GM21528 (cell line): Measurements from ENCODE around the gene PCDHB13.
"Not testable (repeated sequence)": the region's sequence is repeated elsewhere in the genome, so short reads cannot be mapped to it uniquely, and the experiment has no call there.

Experiments
- ATAC-seq: cut with Tn5 transposase; IDR thresholded peaks from one replicate; pipeline ENCODE4 v1.9.1; 2021; ENCODE audit warnings: mild to moderate bottlenecking, moderate library complexity; ENCODE audit not compliant: unreplicated experiment, low FRiP score

PCDHB13 gene

DNA sequence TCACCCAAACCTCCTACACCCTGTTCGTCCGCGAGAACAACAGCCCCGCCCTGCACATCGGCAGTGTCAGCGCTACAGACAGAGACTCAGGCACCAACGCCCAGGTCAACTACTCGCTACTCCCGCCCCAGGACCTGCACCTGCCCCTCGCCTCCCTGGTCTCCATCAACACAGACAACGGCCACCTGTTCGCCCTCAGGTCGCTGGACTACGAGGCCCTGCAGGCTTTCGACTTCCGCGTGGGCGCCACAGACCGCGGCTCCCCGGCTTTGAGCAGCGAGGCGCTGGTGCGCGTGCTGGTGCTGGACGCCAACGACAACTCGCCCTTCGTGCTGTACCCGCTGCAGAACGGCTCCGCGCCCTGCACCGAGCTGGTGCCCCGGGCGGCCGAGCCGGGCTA lies 12.6 kb upstream of the PCDHB13 start:
- not testable (repeated sequence) for ATAC-seq

DNA sequence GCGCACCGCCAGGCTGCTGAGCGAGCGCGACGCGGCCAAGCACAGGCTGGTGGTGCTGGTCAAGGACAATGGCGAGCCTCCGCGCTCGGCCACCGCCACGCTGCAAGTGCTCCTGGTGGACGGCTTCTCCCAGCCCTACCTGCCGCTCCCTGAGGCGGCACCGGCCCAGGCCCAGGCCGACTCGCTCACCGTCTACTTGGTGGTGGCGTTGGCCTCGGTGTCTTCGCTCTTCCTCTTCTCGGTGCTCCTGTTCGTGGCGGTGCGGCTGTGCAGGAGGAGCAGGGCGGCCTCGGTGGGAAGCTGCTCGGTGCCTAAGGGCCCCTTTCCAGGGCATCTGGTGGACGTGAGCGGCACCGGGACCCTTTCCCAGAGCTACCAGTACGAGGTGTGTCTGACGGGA lies 12.1 kb upstream of the PCDHB13 start:
- not testable (repeated sequence) for ATAC-seq

DNA sequence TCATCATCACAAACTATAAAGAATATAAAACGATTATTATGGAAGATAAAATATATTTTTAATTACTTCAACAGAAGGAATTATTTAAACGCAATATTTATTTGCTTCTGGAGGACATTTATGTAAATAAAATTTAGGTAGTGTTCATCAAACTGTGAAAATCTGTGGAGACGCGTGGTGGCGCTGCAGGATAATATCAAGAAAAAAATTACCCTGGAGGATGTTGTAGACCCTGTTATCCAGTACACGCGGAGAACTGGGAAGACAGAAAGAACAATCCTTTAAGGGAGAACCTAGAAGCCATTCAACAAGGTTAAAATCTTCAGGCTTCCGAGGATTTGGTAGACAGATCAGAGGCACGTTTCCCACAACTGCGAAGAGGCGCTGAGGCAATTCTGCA lies 5.2 kb upstream of the PCDHB13 start, which contains the start of gene PCDHB12:
Gene PCDHB12, plus strand, starts transcription at position 242 of the 400 bp plus-strand sequence. CDS start 189 bp downstream, outside the sequence.
- no peak for ATAC-seq

DNA sequence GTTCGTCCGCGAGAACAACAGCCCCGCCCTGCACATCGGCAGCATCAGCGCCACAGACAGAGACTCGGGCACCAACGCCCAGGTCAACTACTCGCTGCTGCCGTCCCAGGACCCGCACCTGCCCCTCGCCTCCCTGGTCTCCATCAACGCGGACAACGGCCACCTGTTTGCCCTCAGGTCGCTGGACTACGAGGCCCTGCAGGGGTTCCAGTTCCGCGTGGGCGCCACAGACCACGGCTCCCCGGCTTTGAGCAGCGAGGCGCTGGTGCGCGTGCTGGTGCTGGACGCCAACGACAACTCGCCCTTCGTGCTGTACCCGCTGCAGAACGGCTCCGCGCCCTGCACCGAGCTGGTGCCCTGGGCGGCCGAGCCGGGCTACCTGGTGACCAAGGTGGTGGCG lies 3.4 kb upstream of the PCDHB13 start:
- ATAC-seq = not testable (repeated sequence)

DNA sequence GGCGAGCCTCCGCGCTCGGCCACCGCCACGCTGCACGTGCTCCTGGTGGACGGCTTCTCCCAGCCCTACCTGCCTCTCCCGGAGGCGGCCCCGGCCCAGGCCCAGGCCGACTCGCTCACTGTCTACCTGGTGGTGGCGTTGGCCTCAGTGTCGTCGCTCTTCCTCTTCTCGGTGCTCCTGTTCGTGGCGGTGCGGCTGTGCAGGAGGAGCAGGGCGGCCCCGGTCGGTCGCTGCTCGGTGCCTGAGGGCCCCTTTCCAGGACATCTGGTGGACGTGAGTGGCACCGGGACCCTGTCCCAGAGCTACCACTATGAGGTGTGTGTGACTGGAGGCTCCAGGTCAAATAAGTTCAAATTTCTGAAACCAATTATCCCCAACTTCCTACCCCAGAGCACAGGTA lies 2.9 kb upstream of the PCDHB13 start:
- ATAC-seq = not testable (repeated sequence)

DNA sequence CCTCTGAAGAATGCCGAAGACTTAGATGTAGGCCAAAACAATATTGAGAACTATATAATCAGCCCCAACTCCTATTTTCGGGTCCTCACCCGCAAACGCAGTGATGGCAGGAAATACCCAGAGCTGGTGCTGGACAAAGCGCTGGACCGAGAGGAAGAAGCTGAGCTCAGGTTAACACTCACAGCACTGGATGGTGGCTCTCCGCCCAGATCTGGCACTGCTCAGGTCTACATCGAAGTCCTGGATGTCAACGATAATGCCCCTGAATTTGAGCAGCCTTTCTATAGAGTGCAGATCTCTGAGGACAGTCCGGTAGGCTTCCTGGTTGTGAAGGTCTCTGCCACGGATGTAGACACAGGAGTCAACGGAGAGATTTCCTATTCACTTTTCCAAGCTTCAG lies 864 bp downstream of the PCDHB13 start:
- ATAC-seq = not testable (repeated sequence)

DNA sequence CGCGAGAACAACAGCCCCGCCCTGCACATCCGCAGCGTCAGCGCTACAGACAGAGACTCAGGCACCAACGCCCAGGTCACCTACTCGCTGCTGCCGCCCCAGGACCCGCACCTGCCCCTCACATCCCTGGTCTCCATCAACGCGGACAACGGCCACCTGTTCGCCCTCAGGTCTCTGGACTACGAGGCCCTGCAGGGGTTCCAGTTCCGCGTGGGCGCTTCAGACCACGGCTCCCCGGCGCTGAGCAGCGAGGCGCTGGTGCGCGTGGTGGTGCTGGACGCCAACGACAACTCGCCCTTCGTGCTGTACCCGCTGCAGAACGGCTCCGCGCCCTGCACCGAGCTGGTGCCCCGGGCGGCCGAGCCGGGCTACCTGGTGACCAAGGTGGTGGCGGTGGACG lies 1.8 kb downstream of the PCDHB13 start:
- not testable (repeated sequence) for ATAC-seq

DNA sequence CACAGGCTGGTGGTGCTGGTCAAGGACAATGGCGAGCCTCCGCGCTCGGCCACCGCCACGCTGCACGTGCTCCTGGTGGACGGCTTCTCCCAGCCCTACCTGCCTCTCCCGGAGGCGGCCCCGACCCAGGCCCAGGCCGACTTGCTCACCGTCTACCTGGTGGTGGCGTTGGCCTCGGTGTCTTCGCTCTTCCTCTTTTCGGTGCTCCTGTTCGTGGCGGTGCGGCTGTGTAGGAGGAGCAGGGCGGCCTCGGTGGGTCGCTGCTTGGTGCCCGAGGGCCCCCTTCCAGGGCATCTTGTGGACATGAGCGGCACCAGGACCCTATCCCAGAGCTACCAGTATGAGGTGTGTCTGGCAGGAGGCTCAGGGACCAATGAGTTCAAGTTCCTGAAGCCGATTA lies 2.3 kb downstream of the PCDHB13 start:
- ATAC-seq = not testable (repeated sequence)

DNA sequence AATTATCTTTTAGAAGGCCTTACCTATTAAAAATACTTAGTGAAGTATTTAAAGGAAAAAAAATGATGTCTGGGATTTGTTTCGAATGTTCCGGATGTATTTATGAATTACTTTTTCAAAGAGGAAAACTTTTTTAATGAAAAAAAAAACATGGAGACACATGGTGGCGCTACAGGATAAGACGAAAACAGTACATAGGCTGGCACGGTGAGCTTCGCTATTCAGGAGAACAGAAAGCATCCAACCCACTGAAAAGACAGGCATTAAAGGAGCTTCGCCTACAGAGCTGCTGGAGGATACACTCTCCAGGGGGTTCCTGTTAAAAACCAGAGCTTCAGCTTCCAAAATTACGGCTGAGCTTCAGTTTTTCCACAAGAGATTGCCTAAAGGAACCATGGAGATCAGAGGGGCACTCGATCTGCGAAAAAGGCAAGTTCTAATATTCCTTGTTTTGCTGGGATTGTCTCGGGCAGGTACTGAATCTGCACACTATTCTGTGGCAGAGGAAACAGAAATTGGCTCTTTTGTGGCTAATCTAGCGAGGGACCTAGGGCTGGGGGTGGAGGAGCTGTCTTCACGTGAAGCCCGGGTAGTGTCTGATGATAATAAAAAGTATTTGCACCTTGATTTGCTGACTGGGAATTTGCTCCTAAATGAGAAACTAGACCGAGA lies 9.5 kb downstream of the PCDHB13 start, which contains the start of gene PCDHB14:
Gene PCDHB14, plus strand, starts transcription at position 232 of the 672 bp plus-strand sequence. Its CDS starts 163 bp downstream, at position 395.
- no peak for ATAC-seq

DNA sequence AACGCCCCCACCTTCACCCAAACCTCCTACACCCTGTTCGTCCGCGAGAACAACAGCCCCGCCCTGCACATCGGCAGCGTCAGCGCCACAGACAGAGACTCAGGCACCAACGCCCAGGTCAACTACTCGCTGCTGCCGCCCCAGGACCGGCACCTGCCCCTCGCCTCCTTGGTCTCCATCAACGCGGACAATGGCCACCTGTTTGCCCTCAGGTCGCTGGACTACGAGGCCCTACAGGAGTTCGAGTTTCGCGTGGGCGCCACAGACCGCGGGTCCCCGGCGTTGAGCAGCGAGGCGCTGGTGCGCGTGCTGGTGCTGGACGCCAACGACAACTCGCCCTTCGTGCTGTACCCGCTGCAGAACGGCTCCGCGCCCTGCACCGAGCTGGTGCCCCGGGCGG lies 11.1 kb downstream of the PCDHB13 start:
- not testable (repeated sequence) for ATAC-seq

DNA sequence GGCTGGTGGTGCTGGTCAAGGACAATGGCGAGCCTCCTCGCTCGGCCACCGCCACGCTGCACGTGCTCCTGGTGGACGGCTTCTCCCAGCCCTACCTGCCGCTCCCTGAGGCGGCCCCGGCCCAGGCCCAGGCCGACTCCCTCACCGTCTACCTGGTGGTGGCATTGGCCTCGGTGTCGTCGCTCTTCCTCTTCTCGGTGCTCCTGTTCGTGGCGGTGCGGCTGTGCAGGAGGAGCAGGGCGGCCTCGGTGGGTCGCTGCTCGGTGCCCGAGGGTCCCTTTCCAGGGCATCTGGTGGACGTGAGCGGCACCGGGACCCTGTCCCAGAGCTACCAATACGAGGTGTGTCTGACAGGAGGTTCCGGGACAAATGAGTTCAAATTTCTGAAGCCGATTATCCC lies 11.7 kb downstream of the PCDHB13 start:
- not testable (repeated sequence) for ATAC-seq

DNA sequence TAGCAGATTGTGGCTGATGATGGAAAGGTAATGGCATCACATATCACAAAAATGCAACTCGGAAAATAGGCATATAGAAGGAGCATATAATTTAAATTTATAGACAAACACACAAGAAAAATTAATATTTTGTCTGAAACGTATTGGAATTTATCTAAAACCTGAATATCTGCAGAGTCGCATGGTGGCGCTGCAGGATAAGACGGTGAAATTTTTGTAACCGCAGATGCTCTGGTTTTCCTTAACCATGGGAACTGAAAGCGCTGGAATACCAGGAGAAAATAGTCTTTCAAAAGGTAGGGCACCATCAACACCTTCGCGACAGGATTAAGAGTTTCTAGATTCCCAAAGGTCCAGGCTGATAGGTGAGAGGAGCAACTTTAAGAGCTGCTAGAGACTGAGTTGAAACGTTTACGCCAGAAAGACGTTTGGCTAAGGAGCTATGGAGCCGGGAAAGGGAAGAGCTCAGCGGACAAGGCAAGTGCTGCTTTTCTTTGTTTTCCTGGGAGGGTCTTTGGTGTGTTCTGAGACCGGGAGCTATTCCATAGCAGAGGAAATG lies 20.5 kb downstream of the PCDHB13 start:
- ATAC-seq = no peak

DNA sequence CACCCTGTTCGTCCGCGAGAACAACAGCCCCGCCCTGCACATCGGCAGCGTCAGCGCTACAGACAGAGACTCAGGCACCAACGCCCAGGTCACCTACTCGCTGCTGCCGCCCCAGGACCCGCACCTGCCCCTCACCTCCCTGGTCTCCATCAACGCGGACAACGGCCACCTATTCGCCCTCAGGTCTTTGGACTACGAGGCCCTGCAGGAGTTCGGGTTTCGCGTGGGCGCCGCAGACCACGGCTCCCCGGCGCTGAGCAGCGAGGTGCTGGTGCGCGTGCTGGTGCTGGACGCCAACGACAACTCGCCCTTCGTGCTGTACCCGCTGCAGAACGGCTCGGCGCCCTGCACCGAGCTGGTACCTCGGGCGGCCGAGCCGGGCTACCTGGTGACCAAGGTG lies 22.2 kb downstream of the PCDHB13 start:
- ATAC-seq = not testable (repeated sequence)

DNA sequence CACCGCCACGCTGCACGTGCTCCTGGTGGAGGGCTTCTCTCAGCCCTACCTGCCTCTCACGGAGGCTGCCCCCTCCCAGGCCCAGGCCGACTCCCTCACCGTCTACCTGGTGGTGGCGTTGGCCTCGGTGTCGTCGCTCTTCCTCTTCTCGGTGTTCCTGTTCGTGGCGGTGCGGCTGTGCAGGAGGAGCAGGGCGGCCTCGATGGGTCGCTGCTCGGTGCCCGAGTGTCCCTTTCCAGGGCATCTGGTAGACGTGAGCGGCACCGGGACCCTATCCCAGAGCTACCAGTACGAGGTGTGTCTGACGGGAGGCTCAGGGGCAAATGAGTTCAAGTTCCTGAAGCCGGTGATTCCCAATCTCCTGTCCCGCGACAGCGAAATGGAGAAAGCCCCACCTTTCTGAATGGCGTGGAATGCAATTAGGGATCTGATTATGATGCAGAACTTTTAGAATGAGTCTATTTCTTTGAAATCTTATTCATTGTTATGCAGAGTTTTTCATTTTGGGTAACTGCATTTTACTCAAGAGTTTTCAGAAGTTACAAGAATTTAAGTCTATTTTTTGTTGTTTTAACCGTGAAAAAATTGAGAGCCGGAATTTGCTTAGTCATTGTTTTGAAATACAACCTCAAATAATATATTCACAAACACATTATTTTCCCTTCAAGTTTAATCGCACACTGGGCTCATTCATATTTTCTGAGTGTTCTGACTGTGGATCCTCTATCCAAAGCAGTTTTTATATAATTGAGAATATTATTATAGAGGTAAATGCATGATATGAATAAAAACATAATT lies 23.0 kb downstream of the PCDHB13 start:
- no peak for ATAC-seq

DNA sequence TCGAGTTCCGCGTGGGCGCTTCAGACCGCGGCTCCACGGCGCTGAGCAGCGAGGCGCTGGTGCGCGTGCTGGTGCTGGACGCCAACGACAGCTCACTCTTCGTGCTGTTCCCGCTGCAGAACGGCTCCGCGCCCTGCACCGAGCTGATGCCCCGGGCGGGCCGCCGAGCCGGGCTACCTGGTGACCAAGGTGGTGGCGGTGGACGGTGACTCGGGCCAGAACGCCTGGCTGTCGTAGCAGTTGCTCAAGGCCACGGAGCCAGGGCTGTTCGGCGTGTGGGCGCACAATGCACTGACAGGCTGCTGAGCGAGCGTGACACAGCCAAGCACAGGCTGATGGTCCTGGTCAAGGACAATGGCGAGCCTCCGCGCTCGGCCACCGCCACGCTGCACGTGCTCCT lies 27.8 kb downstream of the PCDHB13 start:
- no peak for ATAC-seq

DNA sequence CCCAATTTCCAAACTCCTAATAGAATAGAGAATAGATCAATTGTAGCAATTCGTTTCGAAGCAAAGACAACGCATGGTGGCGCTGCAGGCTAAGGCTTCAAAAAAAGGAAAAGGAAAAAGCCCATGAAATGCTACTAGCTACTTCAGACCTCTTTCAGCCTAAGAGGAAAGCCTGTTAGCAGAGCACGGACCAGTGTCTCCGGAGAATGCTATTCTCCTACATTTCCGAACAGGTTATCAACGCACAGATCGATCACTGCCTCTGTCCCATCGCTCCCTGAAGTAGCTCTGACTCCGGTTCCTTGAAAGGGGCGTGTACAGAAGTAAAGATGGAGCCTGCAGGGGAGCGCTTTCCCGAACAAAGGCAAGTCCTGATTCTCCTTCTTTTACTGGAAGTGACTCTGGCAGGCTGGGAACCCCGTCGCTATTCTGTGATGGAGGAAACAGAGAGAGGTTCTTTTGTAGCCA lies 31.6 kb downstream of the PCDHB13 start, which contains the start of gene PCDHB15:
Gene PCDHB15, plus strand, starts transcription at position 146 of the 468 bp plus-strand sequence. Its CDS starts 184 bp downstream, at position 330.
- no peak for ATAC-seq

DNA sequence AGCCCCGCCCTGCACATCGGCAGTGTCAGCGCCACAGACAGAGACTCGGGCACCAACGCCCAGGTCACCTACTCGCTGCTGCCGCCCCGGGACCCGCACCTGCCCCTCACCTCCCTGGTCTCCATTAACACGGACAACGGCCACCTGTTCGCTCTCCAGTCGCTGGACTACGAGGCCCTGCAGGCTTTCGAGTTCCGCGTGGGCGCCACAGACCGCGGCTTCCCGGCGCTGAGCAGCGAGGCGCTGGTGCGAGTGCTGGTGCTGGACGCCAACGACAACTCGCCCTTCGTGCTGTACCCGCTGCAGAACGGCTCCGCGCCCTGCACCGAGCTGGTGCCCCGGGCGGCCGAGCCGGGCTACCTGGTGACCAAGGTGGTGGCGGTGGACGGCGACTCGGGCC lies 33.3 kb downstream of the PCDHB13 start:
- not testable (repeated sequence) for ATAC-seq

DNA sequence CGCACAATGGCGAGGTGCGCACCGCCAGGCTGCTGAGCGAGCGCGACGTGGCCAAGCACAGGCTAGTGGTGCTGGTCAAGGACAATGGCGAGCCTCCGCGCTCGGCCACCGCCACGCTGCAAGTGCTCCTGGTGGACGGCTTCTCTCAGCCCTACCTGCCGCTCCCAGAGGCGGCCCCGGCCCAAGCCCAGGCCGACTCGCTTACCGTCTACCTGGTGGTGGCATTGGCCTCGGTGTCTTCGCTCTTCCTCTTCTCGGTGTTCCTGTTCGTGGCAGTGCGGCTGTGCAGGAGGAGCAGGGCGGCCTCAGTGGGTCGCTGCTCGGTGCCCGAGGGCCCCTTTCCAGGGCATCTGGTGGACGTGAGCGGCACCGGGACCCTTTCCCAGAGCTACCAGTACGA lies 33.7 kb downstream of the PCDHB13 start:
- ATAC-seq = not testable (repeated sequence)

DNA sequence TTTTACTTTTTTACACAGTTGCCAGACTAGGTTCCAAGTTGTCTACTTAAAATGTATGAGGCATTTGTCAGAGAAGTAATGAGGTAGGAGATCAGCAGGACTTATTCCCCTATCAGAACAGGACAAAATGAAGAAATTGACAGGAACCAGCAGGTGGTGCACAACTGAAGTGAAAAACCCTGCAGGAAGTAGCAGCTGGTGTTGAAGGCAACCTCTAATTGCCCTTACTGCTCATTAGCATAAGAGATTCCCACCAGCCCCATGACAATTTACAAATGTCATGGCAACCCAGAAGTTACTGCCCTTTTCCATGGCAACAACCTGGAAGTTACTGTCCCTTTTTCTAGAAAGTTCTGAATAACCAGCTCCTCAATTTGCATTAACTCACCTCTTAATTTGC lies 36.9 kb downstream of the PCDHB13 start:
- no peak for ATAC-seq

DNA sequence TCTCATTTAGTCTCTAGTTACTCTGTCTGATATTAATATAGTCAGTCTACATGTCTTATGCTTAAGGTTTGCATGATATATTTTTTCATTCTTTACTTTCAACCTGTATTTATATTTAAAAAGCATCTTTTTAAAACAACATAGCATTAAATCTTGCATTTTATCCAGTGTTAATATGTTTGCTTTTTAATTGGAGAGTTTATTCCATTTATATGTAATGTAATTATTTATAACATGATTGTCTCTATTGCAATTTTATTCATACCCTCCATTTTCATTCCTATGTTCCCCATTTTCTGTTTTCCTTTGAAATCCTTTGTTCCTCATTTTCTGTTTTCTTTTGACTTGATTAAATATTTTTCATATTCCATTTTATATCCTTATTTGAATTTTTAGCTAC lies 44.7 kb downstream of the PCDHB13 start:
- no peak for ATAC-seq

DNA sequence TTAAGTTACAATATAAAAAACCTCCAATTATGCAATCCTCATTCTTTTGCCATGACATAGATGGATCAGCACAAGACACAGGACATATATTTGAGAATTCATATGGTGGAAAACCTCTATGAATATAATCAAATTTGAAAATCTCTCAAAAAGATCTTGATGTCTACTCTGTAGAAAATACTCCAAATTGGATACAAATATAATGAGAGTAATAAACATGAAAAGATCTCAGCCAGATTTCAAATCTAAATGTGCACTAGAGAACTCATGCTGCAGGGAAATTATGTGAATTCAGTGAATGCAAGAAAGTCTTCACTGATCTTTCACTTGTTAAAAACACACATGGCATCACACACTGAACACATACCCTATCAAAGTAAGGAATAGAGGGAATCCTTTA lies 45.2 kb downstream of the PCDHB13 start:
- no peak for ATAC-seq
